Stimulated activated CD8-positive, alpha-beta memory T cell treated with anti-CD3 and anti-CD28 coated beads, Interleukin-15, amount 100 ng/mL, for 4 hours (primary cell): ENCODE data around the gene PGM2L1.
"Not testable (repeated sequence)": the region's sequence is repeated elsewhere in the genome, so short reads cannot be mapped to it uniquely, and the experiment has no call there.

ENCODE experiments used
- DNase-seq, 2 donors: peaks; one replicate each; pipeline ENCODE4 v3.0.0-alpha.2; 2020; ENCODE audit warnings: low read depth in 2 of 2

The PGM2L1 gene

GRCh38 chr11:74400606-74401005 lies 2.4 kb upstream of the PGM2L1 start:
- DNase-seq, result no peak

GRCh38 chr11:74397501-74398243 lies 561 bp downstream of the PGM2L1 start:
- DNase-seq, result peak in 1 of 2 donors; percentile 2

GRCh38 chr11:74392256-74392655 lies 6.0 kb downstream of the PGM2L1 start:
- no peak for DNase-seq

GRCh38 chr11:74391193-74391592 lies 7.0 kb downstream of the PGM2L1 start:
- no peak for DNase-seq

- no peak for DNase-seq
Observed at GRCh38 chr11:74390697-74391096, 7.5 kb downstream of the PGM2L1 start.

GRCh38 chr11:74388678-74389327 lies 9.4 kb downstream of the PGM2L1 start:
- peak in 1 of 2 donors; percentile 56 for DNase-seq

- DNase-seq, result no peak
Observed at GRCh38 chr11:74384641-74385040, 13.6 kb downstream of the PGM2L1 start.

- no peak for DNase-seq
Observed at GRCh38 chr11:74380746-74381439, 17.3 kb downstream of the PGM2L1 start.

- DNase-seq, result no peak
Observed at GRCh38 chr11:74377689-74378088, 20.5 kb downstream of the PGM2L1 start.

- DNase-seq, result no peak
Observed at GRCh38 chr11:74373382-74373781, 24.9 kb downstream of the PGM2L1 start.

GRCh38 chr11:74371269-74372052 lies 26.8 kb downstream of the PGM2L1 start:
- no peak for DNase-seq

GRCh38 chr11:74370123-74370522 lies 28.1 kb downstream of the PGM2L1 start:
- DNase-seq, result no peak

- no peak for DNase-seq
Observed at GRCh38 chr11:74367881-74368280, 30.4 kb downstream of the PGM2L1 start.

- DNase-seq, result no peak
Observed at GRCh38 chr11:74366576-74366975, 31.7 kb downstream of the PGM2L1 start.

- DNase-seq, result not testable (repeated sequence)
Observed at GRCh38 chr11:74365805-74366204, 32.4 kb downstream of the PGM2L1 start.

- no peak for DNase-seq
Observed at GRCh38 chr11:74357449-74357848, 40.8 kb downstream of the PGM2L1 start.

- DNase-seq, result no peak
Observed at GRCh38 chr11:74355626-74356025, 42.6 kb downstream of the PGM2L1 start.

- no peak for DNase-seq
Observed at GRCh38 chr11:74354036-74354435, 44.2 kb downstream of the PGM2L1 start.

- no peak for DNase-seq
Observed at GRCh38 chr11:74347381-74347780, 50.9 kb downstream of the PGM2L1 start.

- DNase-seq, result no peak
Observed at GRCh38 chr11:74345420-74345819, 52.8 kb downstream of the PGM2L1 start.

- DNase-seq, result no peak
Observed at GRCh38 chr11:74341921-74342320, 56.3 kb downstream of the PGM2L1 start.

GRCh38 chr11:74339619-74340018 lies 58.6 kb downstream of the PGM2L1 start:
- no peak for DNase-seq
